GM23338 (cell line): ENCODE results near the gene ANKRD60.

Experiments
- CREB1 ChIP-seq: fragments of 250-450 bp; sonication (Bioruptor Pico); IDR thresholded peaks from 2 replicates; pipeline ENCODE4 v1.5.0; 2020; ENCODE audit warnings: low read depth, mild to moderate bottlenecking, moderate library complexity
- CTCF ChIP-seq, 2 experiments: fragments of 200-600 bp in 1 of 2; sonication (generic) in 1 of 2; conservative IDR thresholded peaks; 2 replicates each; pipeline versions ENCODE4 v1.5.1 to v1.6.1; 2016 to 2017; ENCODE audit warnings: antibody characterized with exemption in 2 of 2, low read depth in 2 of 2, mild to moderate bottlenecking in 2 of 2, moderate library complexity in 1 of 2
- ETS1 ChIP-seq: IDR thresholded peaks from 2 replicates; pipeline ENCODE4 v1.6.1; 2016; ENCODE audit warnings: antibody characterized with exemption
- EZH2 ChIP-seq: fragments of 200-600 bp; sonication (generic); IDR thresholded peaks from one replicate; pipeline ENCODE4 v1.8.0; 2017; ENCODE audit warnings: antibody characterized with exemption, mild to moderate bottlenecking, low read depth; ENCODE audit not compliant: unreplicated experiment
- EZH2phosphoT487 ChIP-seq: fragments of 200-600 bp; sonication (generic); IDR thresholded peaks from one replicate; pipeline ENCODE4 v1.8.1; 2018; ENCODE audit warnings: antibody characterized with exemption; ENCODE audit not compliant: unreplicated experiment
- POLR2AphosphoS5 ChIP-seq: IDR thresholded peaks from 2 replicates; pipeline ENCODE4 v1.6.1; 2016; ENCODE audit warnings: antibody characterized with exemption, low read depth
- REST ChIP-seq: IDR thresholded peaks from one replicate; pipeline ENCODE4 v1.6.1; 2018; ENCODE audit warnings: antibody characterized with exemption; ENCODE audit not compliant: unreplicated experiment
- STAT1 ChIP-seq: IDR thresholded peaks from one replicate; pipeline ENCODE4 v1.6.1; 2016; ENCODE audit warnings: antibody characterized with exemption; ENCODE audit not compliant: unreplicated experiment
- ZNF114 ChIP-seq: fragments of 250-450 bp; sonication (Bioruptor Pico); IDR thresholded peaks from 2 replicates; pipeline ENCODE4 v1.5.0; 2020; ENCODE audit warnings: mild to moderate bottlenecking, moderate library complexity

- TF ChIP-seq EZH2 (no peak), EZH2phosphoT487 (no peak), CTCF (conservative IDR thresholded peaks at IDR 0.05; ENCODE audit: low read depth in 2 of 2) (no peak), POLR2AphosphoS5 (no peak), REST (no peak), CREB1 (CRISPR knock-in tag) (no peak), ZNF114 (CRISPR knock-in tag) (no peak), ETS1 (no peak), STAT1 (no peak)
Observed at GRCh38 chr20:58202044-58202443, 26.4 kb downstream of the ANKRD60 start.
